Neural progenitor cell (in vitro differentiated cells): ENCODE data around the gene ZDHHC19. TPM values are rescaled to one million over a fixed set of nuclear protein-coding genes. Genes with fewer than 3 reads are reported as not detected.

Source experiments
- DNase-seq: peaks from one replicate; pipeline ENCODE4 v3.0.0-alpha.2; 2016; ENCODE audit warnings: low spot score
- H2AFZ ChIP-seq: fragments of 200-600 bp; sonication (generic); replicated peaks from 2 replicates; pipeline ENCODE4 v1.6.1; 2016; ENCODE audit warnings: antibody characterized with exemption
- H3F3A ChIP-seq: fragments of 200-600 bp; sonication (generic); 2 replicates; pipeline ENCODE4 v1.6.1; 2016; ENCODE audit warnings: antibody characterized with exemption, low read depth
- H3K27ac ChIP-seq: fragments of 200-600 bp; sonication (generic); 2 replicates; pipeline ENCODE4 v1.5.1; 2016; ENCODE audit warnings: mild to moderate bottlenecking
- H3K27me3 ChIP-seq: fragments of 200-600 bp; sonication (generic); 2 replicates; pipeline ENCODE4 v1.6.1; 2016; ENCODE audit warnings: mild to moderate bottlenecking, moderate library complexity
- H3K36me3 ChIP-seq: fragments of 200-600 bp; sonication (generic); 2 replicates; pipeline ENCODE4 v1.5.1; 2016
- H3K4me1 ChIP-seq: fragments of 200-600 bp; sonication (generic); 2 replicates; pipeline ENCODE4 v1.6.1; 2016; ENCODE audit warnings: mixed run types
- H3K4me2 ChIP-seq: fragments of 200-600 bp; sonication (generic); 2 replicates; pipeline ENCODE4 v1.6.1; 2016
- H3K4me3 ChIP-seq: fragments of 200-600 bp; sonication (generic); 2 replicates; pipeline ENCODE4 v1.5.1; 2016
- H3K79me2 ChIP-seq: fragments of 200-600 bp; sonication (generic); 2 replicates; pipeline ENCODE4 v1.6.1; 2016; ENCODE audit warnings: low read depth
- H3K9ac ChIP-seq: fragments of 200-600 bp; sonication (generic); 2 replicates; pipeline ENCODE4 v1.6.1; 2016
- H3K9me3 ChIP-seq: fragments of 200-600 bp; sonication (generic); 2 replicates; pipeline ENCODE4 v1.5.1; 2016; ENCODE audit warnings: low read depth
- H4K20me1 ChIP-seq: fragments of 200-600 bp; sonication (generic); 2 replicates; pipeline ENCODE4 v1.6.1; 2016; ENCODE audit warnings: low read depth
- H3K27ac Mint-ChIP-seq: 3 replicates; pipeline ENCODE4 v1.8.0; 2021; ENCODE audit warnings: mixed read lengths
- H3K27me3 Mint-ChIP-seq: 2 replicates; pipeline ENCODE4 v1.8.0; 2022; ENCODE audit warnings: low read depth, mild to moderate bottlenecking, inconsistent platforms, moderate library complexity, mixed read lengths; ENCODE audit not compliant: insufficient read depth
- H3K36me3 Mint-ChIP-seq: 3 replicates; pipeline ENCODE4 v1.8.0; 2021; ENCODE audit warnings: mixed read lengths
- H3K4me1 Mint-ChIP-seq: 3 replicates; pipeline ENCODE4 v1.8.0; 2021; ENCODE audit warnings: mixed read lengths
- H3K4me3 Mint-ChIP-seq: 3 replicates; pipeline ENCODE4 v1.8.0; 2021; ENCODE audit warnings: mild to moderate bottlenecking, moderate library complexity, mixed read lengths
- H3K9me3 Mint-ChIP-seq: 3 replicates; pipeline ENCODE4 v1.8.0; 2020; ENCODE audit warnings: mixed read lengths
- EZH2 ChIP-seq: fragments of 200-600 bp; sonication (generic); IDR thresholded peaks from 2 replicates; pipeline ENCODE4 v1.6.1; 2017; ENCODE audit warnings: antibody characterized with exemption, mild to moderate bottlenecking, moderate library complexity
- EZH2phosphoT487 ChIP-seq: fragments of 200-600 bp; sonication (generic); IDR thresholded peaks from 2 replicates; pipeline ENCODE4 v1.6.1; 2017; ENCODE audit warnings: antibody characterized with exemption
- small RNA-seq: library from RNA; depleted of rRNA; stranded (forward); fragments of <200 nt; gene quantifications from one replicate; pipeline ENCODE3, GENCODE V24; 2015
- total RNA-seq: library from RNA; depleted of rRNA; stranded (reverse); fragments of >200 nt; gene quantifications from 2 replicates; pipeline ENCODE4 v1.2.3, GENCODE V29; 2015; ENCODE audit warnings: low replicate concordance
- TF ChIP-seq, protein P1 (sequence below): fragments of 200-600 bp; sonication (generic); IDR thresholded peaks from 2 replicates; pipeline ENCODE4 v1.5.1; 2017; ENCODE audit warnings: antibody characterized with exemption, mild to moderate bottlenecking

Gene ZDHHC19
- total RNA-seq, 1 donor from 2014 or later: not detected

- Mint-ChIP-seq H3K4me1 (no peaks in the 10 kb centered on the region), H3K9me3 (peaks cover 38% of the 10 kb centered on the region), H3K27me3 (peaks cover 13% of the 10 kb centered on the region), H3K4me3 (no peak overlapping the region), H3K36me3 (no peaks in the 10 kb centered on the region), H3K27ac (no peak overlapping the region)
- DNase-seq: no peak
- H3K9me3 ChIP-seq: no peaks in the 10 kb centered on the region
- H3K4me1 ChIP-seq: no peaks in the 10 kb centered on the region
- no peak overlapping the region for H3K4me3 ChIP-seq
- H3K27ac ChIP-seq: no peak overlapping the region
- no peaks in the 10 kb centered on the region for H3F3A ChIP-seq
- no peaks in the 10 kb centered on the region for H3K79me2 ChIP-seq
- no peak overlapping the region for H3K9ac ChIP-seq
- no peak for TF ChIP-seq EZH2phosphoT487
- no peak for TF ChIP-seq EZH2
- TF ChIP-seq, protein P1, sequence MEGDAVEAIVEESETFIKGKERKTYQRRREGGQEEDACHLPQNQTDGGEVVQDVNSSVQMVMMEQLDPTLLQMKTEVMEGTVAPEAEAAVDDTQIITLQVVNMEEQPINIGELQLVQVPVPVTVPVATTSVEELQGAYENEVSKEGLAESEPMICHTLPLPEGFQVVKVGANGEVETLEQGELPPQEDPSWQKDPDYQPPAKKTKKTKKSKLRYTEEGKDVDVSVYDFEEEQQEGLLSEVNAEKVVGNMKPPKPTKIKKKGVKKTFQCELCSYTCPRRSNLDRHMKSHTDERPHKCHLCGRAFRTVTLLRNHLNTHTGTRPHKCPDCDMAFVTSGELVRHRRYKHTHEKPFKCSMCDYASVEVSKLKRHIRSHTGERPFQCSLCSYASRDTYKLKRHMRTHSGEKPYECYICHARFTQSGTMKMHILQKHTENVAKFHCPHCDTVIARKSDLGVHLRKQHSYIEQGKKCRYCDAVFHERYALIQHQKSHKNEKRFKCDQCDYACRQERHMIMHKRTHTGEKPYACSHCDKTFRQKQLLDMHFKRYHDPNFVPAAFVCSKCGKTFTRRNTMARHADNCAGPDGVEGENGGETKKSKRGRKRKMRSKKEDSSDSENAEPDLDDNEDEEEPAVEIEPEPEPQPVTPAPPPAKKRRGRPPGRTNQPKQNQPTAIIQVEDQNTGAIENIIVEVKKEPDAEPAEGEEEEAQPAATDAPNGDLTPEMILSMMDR: no peak
- H4K20me1 ChIP-seq: no peaks in the 10 kb centered on the region
- H3K27me3 ChIP-seq: no peaks in the 10 kb centered on the region
- no peak overlapping the region for H3K4me2 ChIP-seq
- H3K36me3 ChIP-seq: no peaks in the 10 kb centered on the region
- H2AFZ ChIP-seq: no peak overlapping the region
Measured at GRCh38 chr3:196149831-196150301, 61.3 kb downstream of the ZDHHC19 start.

- H3K4me2 ChIP-seq: no peak overlapping the region
- H3K9ac ChIP-seq: no peak overlapping the region
- Mint-ChIP-seq H3K4me1 (no peaks in the 10 kb centered on the region), H3K27me3 (peaks cover 12% of the 10 kb centered on the region), H3K4me3 (no peak overlapping the region), H3K27ac (no peak overlapping the region), H3K9me3 (peaks cover 38% of the 10 kb centered on the region), H3K36me3 (no peaks in the 10 kb centered on the region)
- no peaks in the 10 kb centered on the region for H3K9me3 ChIP-seq
- H3K27ac ChIP-seq: no peak overlapping the region
- no peaks in the 10 kb centered on the region for H3K27me3 ChIP-seq
- H3K4me1 ChIP-seq: no peaks in the 10 kb centered on the region
- H2AFZ ChIP-seq: no peak overlapping the region
- H3F3A ChIP-seq: no peaks in the 10 kb centered on the region
- H3K79me2 ChIP-seq: no peaks in the 10 kb centered on the region
- TF ChIP-seq EZH2phosphoT487: no peak
- TF ChIP-seq EZH2: no peak
- H3K36me3 ChIP-seq: no peaks in the 10 kb centered on the region
- H4K20me1 ChIP-seq: no peaks in the 10 kb centered on the region
- no peak for DNase-seq
- H3K4me3 ChIP-seq: no peak overlapping the region
Measured at GRCh38 chr3:196149375-196149774, 61.8 kb downstream of the ZDHHC19 start.

Small RNA genes within 50 kb of the gene (small RNA-seq; reads per million reads assigned to genes)
- not detected for gene RF00019

Other genes starting within 250 kb of the ZDHHC19 start
- 60.0 and 87.7 TPM in 2 replicates for gene TFRC, start 129.3 kb downstream of the ZDHHC19 start, total RNA-seq
- 0.28 TPM in 1 of 2 replicates, not detected in the other for gene SLC51A, start 5.1 kb upstream of the ZDHHC19 start, total RNA-seq
- gene PCYT1A, start 76.3 kb upstream of the ZDHHC19 start, total RNA-seq: 24.6 and 29.3 TPM in 2 replicates
- 29.9 and 44.8 TPM in 2 replicates for gene DYNLT2B, start 106.8 kb upstream of the ZDHHC19 start, total RNA-seq
- not detected in 2 replicates for gene TM4SF19, start 127.0 kb upstream of the ZDHHC19 start, total RNA-seq
- 46.2 and 68.7 TPM in 2 replicates for gene UBXN7, start 221.0 kb upstream of the ZDHHC19 start, total RNA-seq